Measurements from ENCODE around the gene FXN.
"Not testable (repeated sequence)": the region's sequence is repeated elsewhere in the genome, so short reads cannot be mapped to it uniquely, and the experiment has no call there.

Gene FXN

DNA sequence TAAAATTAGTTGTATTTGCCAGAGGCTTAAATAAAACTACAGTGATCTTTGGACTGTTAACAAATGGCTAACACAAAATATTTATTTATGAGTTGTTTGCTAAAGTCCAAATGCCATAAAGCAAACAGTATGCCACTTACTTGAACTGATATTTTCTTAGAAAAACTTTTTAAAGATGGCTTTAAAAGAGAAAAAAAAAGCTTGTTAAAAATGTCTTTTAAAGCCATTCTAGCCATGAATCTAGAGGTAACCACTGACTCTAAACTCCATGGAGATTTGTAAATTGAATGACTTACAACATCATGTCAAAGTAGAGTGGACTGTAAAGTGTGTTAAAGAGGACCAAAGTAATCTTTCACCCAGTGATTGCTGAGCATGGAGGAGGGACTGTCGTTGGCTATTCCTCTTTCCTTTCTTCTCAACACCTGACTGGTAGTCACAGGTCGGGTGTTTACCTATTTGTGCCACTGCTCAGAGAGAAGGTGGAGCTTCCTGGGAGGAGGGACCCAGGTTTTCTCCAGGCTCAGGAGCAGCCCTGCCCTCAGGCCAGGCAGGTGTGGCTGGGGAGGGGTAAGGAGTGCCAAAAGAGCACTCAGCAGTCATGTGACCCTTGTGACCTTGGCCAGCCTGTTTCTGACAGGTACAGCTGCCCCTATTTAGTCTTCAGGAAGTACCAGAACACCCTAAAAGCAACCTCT is 69.4 kb downstream of the FXN start:
- DNase-seq (ENCODE audit: low spot score) = no peak
- TF ChIP-seq, protein P1, sequence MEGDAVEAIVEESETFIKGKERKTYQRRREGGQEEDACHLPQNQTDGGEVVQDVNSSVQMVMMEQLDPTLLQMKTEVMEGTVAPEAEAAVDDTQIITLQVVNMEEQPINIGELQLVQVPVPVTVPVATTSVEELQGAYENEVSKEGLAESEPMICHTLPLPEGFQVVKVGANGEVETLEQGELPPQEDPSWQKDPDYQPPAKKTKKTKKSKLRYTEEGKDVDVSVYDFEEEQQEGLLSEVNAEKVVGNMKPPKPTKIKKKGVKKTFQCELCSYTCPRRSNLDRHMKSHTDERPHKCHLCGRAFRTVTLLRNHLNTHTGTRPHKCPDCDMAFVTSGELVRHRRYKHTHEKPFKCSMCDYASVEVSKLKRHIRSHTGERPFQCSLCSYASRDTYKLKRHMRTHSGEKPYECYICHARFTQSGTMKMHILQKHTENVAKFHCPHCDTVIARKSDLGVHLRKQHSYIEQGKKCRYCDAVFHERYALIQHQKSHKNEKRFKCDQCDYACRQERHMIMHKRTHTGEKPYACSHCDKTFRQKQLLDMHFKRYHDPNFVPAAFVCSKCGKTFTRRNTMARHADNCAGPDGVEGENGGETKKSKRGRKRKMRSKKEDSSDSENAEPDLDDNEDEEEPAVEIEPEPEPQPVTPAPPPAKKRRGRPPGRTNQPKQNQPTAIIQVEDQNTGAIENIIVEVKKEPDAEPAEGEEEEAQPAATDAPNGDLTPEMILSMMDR (IDR thresholded peaks at IDR 0.05; ENCODE audit: extremely low read depth, insufficient read depth, missing control alignments) = no peak
- in situ Hi-C loops (cut with MboI; ENCODE audit: low pct_unique_long_range_greater_than_20kb, low sequenced_read_pairs, unreplicated experiment) = no loop called here

DNA sequence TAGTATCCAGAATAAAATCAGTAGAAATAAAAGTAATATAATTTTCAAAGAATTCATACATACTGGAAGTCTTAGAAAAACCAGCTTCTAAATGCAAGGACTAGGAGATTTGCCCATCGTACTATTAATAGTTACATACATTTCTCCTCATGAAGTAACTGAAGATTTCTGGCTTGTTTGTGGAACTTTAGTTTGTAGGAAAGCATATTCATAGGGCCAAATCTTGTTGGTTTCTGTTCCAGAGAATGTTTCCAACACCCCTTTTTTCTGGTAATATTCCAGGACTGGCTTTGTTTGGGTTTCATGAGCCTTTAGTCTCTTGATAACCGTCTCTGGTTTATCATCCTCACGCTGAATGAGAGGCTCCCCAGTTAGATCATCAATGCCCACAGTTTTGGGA is 72.2 kb downstream of the FXN start:
- TF ChIP-seq, protein P1 (IDR thresholded peaks at IDR 0.05; ENCODE audit: extremely low read depth, insufficient read depth, missing control alignments) = no peak
- in situ Hi-C loops (cut with MboI; ENCODE audit: low pct_unique_long_range_greater_than_20kb, low sequenced_read_pairs, unreplicated experiment) = no loop called here
- DNase-seq (ENCODE audit: low spot score) = no peak

DNA sequence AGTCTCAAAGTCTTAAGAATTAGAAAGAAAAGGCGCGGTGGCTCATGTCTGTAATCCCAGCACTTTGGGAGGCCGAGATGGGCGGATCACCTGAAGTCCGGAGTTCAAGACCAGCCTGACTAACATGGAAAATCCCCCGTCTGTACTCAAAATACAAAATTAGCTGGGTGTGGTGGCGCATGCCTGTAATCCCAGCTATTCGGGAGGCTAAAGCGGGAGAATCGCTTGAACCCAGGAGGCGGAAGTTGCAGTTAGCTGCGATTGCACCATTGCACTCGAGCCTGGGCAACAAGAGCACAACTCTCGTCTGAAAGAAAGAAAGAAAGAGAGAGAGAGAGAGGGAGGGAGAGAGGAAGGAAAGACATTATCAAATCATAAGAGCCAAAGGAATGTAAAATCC is 73.2 kb downstream of the FXN start:
- in situ Hi-C loops (cut with MboI; ENCODE audit: low pct_unique_long_range_greater_than_20kb, low sequenced_read_pairs, unreplicated experiment) = not testable (repeated sequence)

DNA sequence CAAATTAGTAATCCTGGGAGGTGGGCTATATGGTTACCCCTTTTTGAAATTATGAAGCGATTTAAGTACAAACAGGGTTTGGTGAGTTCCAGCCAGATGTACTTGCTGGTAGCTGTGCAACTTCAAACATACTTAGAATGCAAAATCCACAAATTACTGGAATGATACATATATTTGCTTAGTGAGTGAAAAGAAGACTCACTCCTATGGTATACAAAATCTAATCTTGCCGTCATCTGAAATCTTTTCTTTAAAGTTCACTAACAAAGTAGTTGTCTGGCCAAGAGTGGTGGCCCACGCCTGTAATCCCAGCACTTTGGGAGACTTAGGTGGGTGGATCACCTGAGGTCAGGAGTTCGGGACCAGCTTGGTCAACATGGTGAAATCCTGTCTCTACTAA is 73.6 kb downstream of the FXN start:
- TF ChIP-seq, protein P1 (IDR thresholded peaks at IDR 0.05; ENCODE audit: extremely low read depth, insufficient read depth, missing control alignments) = no peak
- no peak for DNase-seq (ENCODE audit: low spot score)
- in situ Hi-C loops (cut with MboI; ENCODE audit: low pct_unique_long_range_greater_than_20kb, low sequenced_read_pairs, unreplicated experiment) = no loop called here

More for the DNA sequence above, 73.2 kb downstream of the FXN start:
- not testable (repeated sequence) for DNase-seq (ENCODE audit: low spot score)

DNA sequence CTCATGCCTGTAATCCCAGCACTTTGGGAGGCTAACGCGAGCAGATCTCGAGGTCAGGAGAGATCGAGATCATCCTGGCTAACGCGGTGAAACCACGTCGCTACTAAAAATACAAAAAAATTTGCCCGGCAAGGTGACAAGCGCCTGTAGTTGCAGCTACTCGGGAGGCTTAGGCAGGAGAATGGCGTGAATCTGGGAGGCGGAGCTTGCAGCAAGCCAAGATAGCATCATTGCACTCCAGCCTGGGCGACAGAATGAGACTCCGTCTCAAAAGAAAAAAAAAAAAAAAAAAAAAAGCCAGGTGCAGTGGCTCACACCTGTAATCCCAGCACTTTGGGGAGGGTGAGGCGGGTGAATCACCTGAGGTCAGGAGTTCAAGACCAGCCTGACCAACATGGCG is 77.1 kb downstream of the FXN start:
- in situ Hi-C loops (cut with MboI; ENCODE audit: low pct_unique_long_range_greater_than_20kb, low sequenced_read_pairs, unreplicated experiment); DNase-seq (ENCODE audit: low spot score): not testable (repeated sequence)

DNA sequence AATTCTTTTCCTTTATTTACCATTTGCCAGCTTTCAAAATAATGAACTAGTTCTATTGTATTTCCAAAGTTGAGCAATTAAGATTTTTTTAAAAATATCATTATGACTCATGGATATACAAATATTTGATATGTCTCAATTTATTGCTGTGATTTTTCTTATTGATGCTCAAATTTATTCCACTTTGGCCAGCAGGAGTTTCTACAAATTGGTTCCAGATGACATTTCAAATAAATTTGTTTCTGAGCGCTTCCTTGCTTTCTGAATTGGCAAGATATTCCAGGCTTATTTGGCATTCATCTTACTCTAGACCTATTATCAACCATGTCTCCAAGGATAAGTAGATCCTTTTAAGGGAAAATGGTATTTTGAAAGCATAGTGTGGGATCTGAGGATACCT is 80.1 kb downstream of the FXN start:
- in situ Hi-C loops (cut with MboI; ENCODE audit: low pct_unique_long_range_greater_than_20kb, low sequenced_read_pairs, unreplicated experiment) = no loop called here
- TF ChIP-seq, protein P1 (IDR thresholded peaks at IDR 0.05; ENCODE audit: extremely low read depth, insufficient read depth, missing control alignments) = no peak
- no peak for DNase-seq (ENCODE audit: low spot score)

DNA sequence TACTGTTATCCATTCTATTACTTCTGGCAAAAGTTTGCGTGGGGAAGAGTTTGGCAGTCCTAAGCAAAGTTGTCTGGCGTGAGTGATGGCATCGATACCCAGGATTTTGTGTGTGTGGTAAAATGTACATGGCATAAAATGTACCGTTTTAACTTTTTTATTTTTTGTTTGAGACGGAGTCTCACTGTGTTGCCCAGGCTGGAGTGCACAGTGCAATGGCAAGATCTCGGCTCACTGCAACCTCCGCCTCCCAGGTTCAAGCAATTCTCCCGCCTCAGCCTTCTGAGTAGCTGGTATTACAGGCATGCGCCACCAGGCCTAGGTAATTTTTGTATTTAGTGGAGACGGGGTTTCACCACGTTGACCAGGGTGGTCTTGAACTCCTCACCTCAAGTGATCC is 83.1 kb downstream of the FXN start:
- DNase-seq (ENCODE audit: low spot score) = no peak
- TF ChIP-seq, protein P1 (IDR thresholded peaks at IDR 0.05; ENCODE audit: extremely low read depth, insufficient read depth, missing control alignments) = no peak
- in situ Hi-C loops (cut with MboI; ENCODE audit: low pct_unique_long_range_greater_than_20kb, low sequenced_read_pairs, unreplicated experiment) = no loop called here
